Trophoblast cell (in vitro differentiated cells and primary cell): ENCODE measurements around the gene ARHGAP30.
A peak's percentile ranks its signal among the peaks of the same experiment; 100 is the strongest.
"Not testable (repeated sequence)": the region's sequence is repeated elsewhere in the genome, so short reads cannot be mapped to it uniquely, and the experiment has no call there.

Experiments
- DNase-seq, 2 donors: peaks; one replicate each; pipeline ENCODE4 v3.0.0-alpha.2; 2016
- H2AFZ ChIP-seq: 2 replicates; pipeline ENCODE4 v1.6.1; 2013; ENCODE audit warnings: low read length, moderate library complexity, mild to moderate bottlenecking; ENCODE audit not compliant: insufficient read depth, poor library complexity
- H2AK5ac ChIP-seq: 2 replicates; pipeline ENCODE4 v1.6.1; 2013; ENCODE audit warnings: mild to moderate bottlenecking, low read length
- H2BK120ac ChIP-seq: 2 replicates; pipeline ENCODE4 v1.6.1; 2013; ENCODE audit warnings: low read length, mild to moderate bottlenecking, moderate library complexity; ENCODE audit not compliant: insufficient read depth, poor library complexity
- H2BK12ac ChIP-seq: 2 replicates; pipeline ENCODE4 v1.6.1; 2013; ENCODE audit warnings: mild to moderate bottlenecking, low read length, moderate library complexity
- H2BK5ac ChIP-seq: 2 replicates; pipeline ENCODE4 v1.6.1; 2013; ENCODE audit warnings: low read length, low read depth, moderate library complexity, mild to moderate bottlenecking; ENCODE audit not compliant: poor library complexity
- H3K14ac ChIP-seq: 2 replicates; pipeline ENCODE4 v1.6.1; 2013; ENCODE audit warnings: mild to moderate bottlenecking, low read length
- H3K18ac ChIP-seq: 2 replicates; pipeline ENCODE4 v1.6.1; 2013; ENCODE audit warnings: mild to moderate bottlenecking, low read length
- H3K23ac ChIP-seq: 2 replicates; pipeline ENCODE4 v1.6.1; 2013; ENCODE audit warnings: low read length
- H3K27ac ChIP-seq: 2 replicates; pipeline ENCODE4 v1.5.1; 2013; ENCODE audit warnings: low read depth, mild to moderate bottlenecking, inconsistent platforms, low read length, moderate library complexity
- H3K27me3 ChIP-seq: 2 replicates; pipeline ENCODE4 v1.6.1; 2013; ENCODE audit warnings: inconsistent platforms, mild to moderate bottlenecking, low read length, moderate library complexity; ENCODE audit not compliant: insufficient read depth
- H3K36me3 ChIP-seq, 2 experiments: 1 replicate in 1 of 2; 2 replicates in 1 of 2; pipeline ENCODE4 v1.6.1; 2013; ENCODE audit warnings: low read length in 2 of 2, mild to moderate bottlenecking in 2 of 2, moderate library complexity in 1 of 2; ENCODE audit not compliant: insufficient read depth in 2 of 2, control insufficient read depth in 1 of 2
- H3K4ac ChIP-seq: 2 replicates; pipeline ENCODE4 v1.6.1; 2013; ENCODE audit warnings: low read depth, mild to moderate bottlenecking, low read length, moderate library complexity
- H3K4me1 ChIP-seq, 2 experiments: 1 replicate in 1 of 2; 2 replicates in 1 of 2; pipeline ENCODE4 v1.6.1; 2013; ENCODE audit warnings: low read length in 2 of 2, mild to moderate bottlenecking in 2 of 2, moderate library complexity in 1 of 2; ENCODE audit not compliant: insufficient read depth in 2 of 2, control insufficient read depth in 1 of 2
- H3K4me2 ChIP-seq: 2 replicates; pipeline ENCODE4 v1.6.1; 2013; ENCODE audit warnings: inconsistent platforms, mild to moderate bottlenecking, low read length, moderate library complexity
- H3K4me3 ChIP-seq: 2 replicates; pipeline ENCODE4 v1.5.1; 2013; ENCODE audit warnings: mild to moderate bottlenecking, low read depth, low read length, inconsistent platforms
- H3K79me1 ChIP-seq: one replicate; pipeline ENCODE4 v1.6.1; 2013; ENCODE audit warnings: low read length
- H3K79me2 ChIP-seq: 2 replicates; pipeline ENCODE4 v1.6.1; 2013; ENCODE audit warnings: low read length, mild to moderate bottlenecking; ENCODE audit not compliant: control insufficient read depth, insufficient read depth, poor library complexity
- H3K9ac ChIP-seq: 2 replicates; pipeline ENCODE4 v1.6.1; 2013; ENCODE audit warnings: mild to moderate bottlenecking, low read length
- H3K9me3 ChIP-seq: 2 replicates; pipeline ENCODE4 v1.6.1; 2013; ENCODE audit warnings: low read depth, mild to moderate bottlenecking, control low read depth, inconsistent platforms, low read length; ENCODE audit not compliant: insufficient read depth
- H4K12ac ChIP-seq: 2 replicates; pipeline ENCODE4 v1.6.1; 2013; ENCODE audit warnings: low read depth, mild to moderate bottlenecking, low read length, moderate library complexity
- H4K8ac ChIP-seq: 2 replicates; pipeline ENCODE4 v1.6.1; 2013; ENCODE audit warnings: low read depth, mild to moderate bottlenecking, low read length, moderate library complexity
- H4K91ac ChIP-seq: one replicate; pipeline ENCODE4 v1.6.1; 2013; ENCODE audit warnings: low read depth, mild to moderate bottlenecking, low read length, moderate library complexity
- WGBS: extraction: QIAGEN DNeasy Blood & Tissue Kit; methylation state at CpG from one replicate; pipeline ENCODE4 v1.1.7; 2013; ENCODE audit warnings: missing lambda C conversion rate; ENCODE audit not compliant: insufficient read length, insufficient coverage; ENCODE audit errors: extremely low coverage; 5-methylcytosine and 5-hydroxymethylcytosine counted together

The ARHGAP30 gene

GRCh38 chr1:161026954-161027353, 42.7 kb downstream of the ARHGAP30 start:
- not testable (repeated sequence) for H2AFZ ChIP-seq, H4K12ac ChIP-seq, H2BK12ac ChIP-seq, H4K91ac ChIP-seq, H3K27me3 ChIP-seq, H3K4ac ChIP-seq, DNase-seq, H2AK5ac ChIP-seq, H3K4me3 ChIP-seq, H3K4me2 ChIP-seq, H4K8ac ChIP-seq, H3K4me1 ChIP-seq, H3K79me2 ChIP-seq, H3K9me3 ChIP-seq, H3K23ac ChIP-seq, H2BK120ac ChIP-seq, H3K36me3 ChIP-seq, H3K14ac ChIP-seq, H2BK5ac ChIP-seq, H3K18ac ChIP-seq, H3K27ac ChIP-seq, H3K9ac ChIP-seq, H3K79me1 ChIP-seq
- WGBS = no CpG with 5 or more reads among the region's 1 CpG

- H3K27me3 ChIP-seq, H4K12ac ChIP-seq, H3K9ac ChIP-seq, H3K4me3 ChIP-seq, H3K4me2 ChIP-seq, H2BK12ac ChIP-seq, H3K9me3 ChIP-seq, H3K14ac ChIP-seq, H2BK120ac ChIP-seq, H3K18ac ChIP-seq, H3K36me3 ChIP-seq, H2AFZ ChIP-seq, H3K4ac ChIP-seq, H4K91ac ChIP-seq, H4K8ac ChIP-seq, H3K23ac ChIP-seq, H2AK5ac ChIP-seq, H2BK5ac ChIP-seq, H3K27ac ChIP-seq: not testable (repeated sequence)
- WGBS = no CpG with 5 or more reads among the region's 12 CpGs
- peaks cover 29% of the 10 kb centered on the region for H3K79me1 ChIP-seq
- peak; percentile 59 to 60 for DNase-seq
- H3K4me1 ChIP-seq = peaks cover 13 to 18% of the 10 kb centered on the region in 2 experiments
- H3K79me2 ChIP-seq = peaks cover 23% of the 10 kb centered on the region
Measured at GRCh38 chr1:161022432-161022831, 47.3 kb downstream of the ARHGAP30 start.

GRCh38 chr1:161021970-161022353, 47.7 kb downstream of the ARHGAP30 start:
- Histone ChIP-seq H2AFZ (no peak overlapping the region), H3K9ac (no peak overlapping the region), H3K9me3 (no peaks in the 10 kb centered on the region), H3K4me1 (peaks cover 15 to 18% of the 10 kb centered on the region in 2 experiments), H3K4me3 (no peak overlapping the region), H3K18ac (no peak overlapping the region), H3K79me1 (peaks cover 29% of the 10 kb centered on the region), H4K8ac (no peak overlapping the region), H3K27ac (peak overlapping the region; percentile 71), H2BK5ac (no peak overlapping the region), H3K79me2 (peaks cover 23% of the 10 kb centered on the region), H4K91ac (no peak overlapping the region), H3K23ac (no peak overlapping the region), H3K36me3 (peaks cover 0 to 3% of the 10 kb centered on the region in 2 experiments), H4K12ac (peak overlapping the region; percentile 88), H2AK5ac (no peak overlapping the region), H3K4ac (no peak overlapping the region), H2BK120ac (no peak overlapping the region), H3K14ac (no peak overlapping the region), H2BK12ac (peak overlapping the region; percentile 68), H3K4me2 (peak overlapping the region; percentile 80), H3K27me3 (no peaks in the 10 kb centered on the region)
- peak in 1 of 2 donors; percentile 31 for DNase-seq
- no CpG with 5 or more reads among the region's 2 CpGs for WGBS

DNA sequence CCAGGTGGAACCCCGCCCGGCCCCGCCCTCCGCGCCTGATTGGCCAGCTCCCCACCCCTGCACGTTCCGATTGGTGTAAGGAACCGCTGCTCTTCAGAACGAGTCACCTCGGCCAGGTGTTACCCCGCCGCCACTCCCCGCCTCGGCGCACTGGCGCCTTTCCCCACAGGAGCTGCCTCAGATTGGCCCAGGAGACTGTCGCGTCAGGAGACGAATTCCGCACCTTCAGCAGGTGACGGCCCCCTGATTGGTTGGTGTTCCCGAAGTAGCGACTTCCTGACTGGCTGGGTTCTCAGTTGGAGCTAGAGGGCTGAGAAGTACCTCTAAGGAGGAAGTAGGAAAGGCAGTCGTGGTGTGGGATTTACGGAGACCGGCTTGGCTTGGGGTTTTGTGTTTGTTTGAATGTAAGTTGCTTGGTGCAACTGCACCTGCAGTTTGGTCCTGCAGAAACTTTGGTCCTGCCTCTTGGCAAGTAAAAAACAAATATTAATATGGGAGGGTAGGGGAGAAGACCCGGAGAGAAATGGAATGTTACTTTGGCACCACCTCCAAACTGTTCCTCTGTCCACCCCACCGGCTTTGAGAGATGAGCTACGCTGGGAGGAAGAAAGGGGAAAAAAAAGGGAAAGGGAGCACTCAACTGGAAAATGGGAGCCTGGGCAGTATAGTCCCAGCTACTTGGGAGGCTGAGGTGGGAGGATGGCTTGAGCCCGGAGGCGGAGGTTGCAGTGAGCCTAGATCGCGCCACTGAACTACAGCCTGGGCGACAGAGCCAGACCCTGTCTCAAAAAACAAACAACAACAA, 48.3 kb downstream of the ARHGAP30 start:
- Histone ChIP-seq H3K18ac (peak overlapping the region; percentile 61), H3K14ac (peak overlapping the region; percentile 46), H3K4ac (peak overlapping the region; percentile 85), H2BK12ac (peak overlapping the region; percentile 68), H2BK5ac (peak overlapping the region; percentile 62), H4K91ac (peak overlapping the region; percentile 76), H4K12ac (peak overlapping the region; percentile 88), H3K79me2 (peaks cover 23% of the 10 kb centered on the region), H3K4me2 (peak overlapping the region; percentile 91), H2AK5ac (peak overlapping the region; percentile 55), H3K9ac (peak overlapping the region; percentile 35), H3K23ac (no peak overlapping the region), H3K27me3 (no peaks in the 10 kb centered on the region), H3K9me3 (no peaks in the 10 kb centered on the region), H2BK120ac (peak overlapping the region; percentile 45), H3K36me3 (peaks cover 0 to 3% of the 10 kb centered on the region in 2 experiments), H3K4me1 (peaks cover 15 to 18% of the 10 kb centered on the region in 2 experiments), H4K8ac (peak overlapping the region; percentile 76), H2AFZ (peak overlapping the region; percentile 35), H3K79me1 (peaks cover 29% of the 10 kb centered on the region), H3K4me3 (peak overlapping the region; percentile 49), H3K27ac (peak overlapping the region; percentile 92)
- DNase-seq = peak; percentile 98 to 99
- WGBS = no CpG with 5 or more reads among the region's 34 CpGs
